AG09319 (cell line): ENCODE measurements around the gene ZC3H8.

Experiments used
- DNase-seq: peaks from one replicate; pipeline ENCODE4 v3.0.0-alpha.2; 2010; ENCODE audit warnings: low read depth; ENCODE audit errors: extremely low read depth
- TF ChIP-seq, protein P1 (sequence below): IDR thresholded peaks from 2 replicates; pipeline ENCODE4 v1.5.1; 2011; ENCODE audit warnings: low read depth, mild to moderate bottlenecking, inconsistent platforms, low read length, moderate library complexity

ZC3H8 gene

DNA sequence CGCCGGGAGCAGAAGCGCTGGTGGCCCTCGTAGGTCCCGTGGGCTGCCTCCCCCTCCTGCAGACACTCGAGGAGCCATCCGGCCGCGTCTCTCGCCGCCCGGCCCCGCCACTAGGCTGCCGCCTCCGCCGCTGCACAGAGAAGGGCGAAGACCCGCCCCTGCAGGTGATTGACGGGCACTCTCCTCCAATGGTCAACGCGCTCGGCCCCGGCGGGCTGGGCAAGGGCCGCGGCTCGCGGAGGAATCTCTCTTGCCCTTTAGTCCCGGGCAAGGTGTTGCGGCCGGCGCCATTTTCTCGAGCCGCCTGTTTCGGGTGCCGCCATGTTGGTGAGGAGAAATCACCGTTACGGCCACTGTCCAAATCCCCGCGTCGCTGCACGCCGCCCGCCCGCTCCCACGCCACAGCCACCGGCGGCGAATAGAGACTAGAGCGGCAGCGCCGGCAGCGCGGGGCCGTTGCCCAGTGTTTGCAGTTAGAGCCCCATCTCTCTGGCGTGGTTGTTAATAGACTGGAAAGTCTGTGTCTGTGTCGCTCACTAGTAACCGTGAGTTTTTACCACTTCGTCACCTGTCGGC, 20.6 kb upstream of the ZC3H8 start, which contains the start of gene ZC3H6:
Gene ZC3H6 (plus strand): TSS at position 287 of the 576 bp plus-strand sequence. CDS start 398 bp downstream, outside the sequence.
- TF ChIP-seq, protein P1, sequence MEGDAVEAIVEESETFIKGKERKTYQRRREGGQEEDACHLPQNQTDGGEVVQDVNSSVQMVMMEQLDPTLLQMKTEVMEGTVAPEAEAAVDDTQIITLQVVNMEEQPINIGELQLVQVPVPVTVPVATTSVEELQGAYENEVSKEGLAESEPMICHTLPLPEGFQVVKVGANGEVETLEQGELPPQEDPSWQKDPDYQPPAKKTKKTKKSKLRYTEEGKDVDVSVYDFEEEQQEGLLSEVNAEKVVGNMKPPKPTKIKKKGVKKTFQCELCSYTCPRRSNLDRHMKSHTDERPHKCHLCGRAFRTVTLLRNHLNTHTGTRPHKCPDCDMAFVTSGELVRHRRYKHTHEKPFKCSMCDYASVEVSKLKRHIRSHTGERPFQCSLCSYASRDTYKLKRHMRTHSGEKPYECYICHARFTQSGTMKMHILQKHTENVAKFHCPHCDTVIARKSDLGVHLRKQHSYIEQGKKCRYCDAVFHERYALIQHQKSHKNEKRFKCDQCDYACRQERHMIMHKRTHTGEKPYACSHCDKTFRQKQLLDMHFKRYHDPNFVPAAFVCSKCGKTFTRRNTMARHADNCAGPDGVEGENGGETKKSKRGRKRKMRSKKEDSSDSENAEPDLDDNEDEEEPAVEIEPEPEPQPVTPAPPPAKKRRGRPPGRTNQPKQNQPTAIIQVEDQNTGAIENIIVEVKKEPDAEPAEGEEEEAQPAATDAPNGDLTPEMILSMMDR: no peak; the same call in 1 of the 2 replicates

DNA sequence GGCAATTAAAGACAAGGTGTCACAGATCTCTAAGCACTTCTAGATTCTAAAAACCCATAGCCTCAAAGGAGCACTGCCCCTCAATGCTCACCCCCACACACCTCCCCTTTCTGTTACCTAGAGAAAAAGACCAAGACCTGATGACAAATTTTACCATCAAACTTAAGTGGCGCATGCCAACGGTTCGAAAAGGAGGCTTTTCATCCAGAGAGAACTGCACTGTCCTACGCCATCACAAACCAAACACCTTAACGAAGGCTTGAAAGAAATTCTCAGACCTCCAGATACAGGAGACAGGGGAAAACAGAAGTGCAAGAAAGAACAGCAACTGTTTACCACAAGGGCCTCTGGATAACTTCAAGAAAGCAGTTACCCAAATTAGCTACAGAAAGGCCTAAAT, 18.5 kb upstream of the ZC3H8 start:
- no peak for DNase-seq

More for the DNA sequence above, 20.6 kb upstream of the ZC3H8 start, which contains the start of gene ZC3H6:
- peak; percentile 98 for DNase-seq

DNA sequence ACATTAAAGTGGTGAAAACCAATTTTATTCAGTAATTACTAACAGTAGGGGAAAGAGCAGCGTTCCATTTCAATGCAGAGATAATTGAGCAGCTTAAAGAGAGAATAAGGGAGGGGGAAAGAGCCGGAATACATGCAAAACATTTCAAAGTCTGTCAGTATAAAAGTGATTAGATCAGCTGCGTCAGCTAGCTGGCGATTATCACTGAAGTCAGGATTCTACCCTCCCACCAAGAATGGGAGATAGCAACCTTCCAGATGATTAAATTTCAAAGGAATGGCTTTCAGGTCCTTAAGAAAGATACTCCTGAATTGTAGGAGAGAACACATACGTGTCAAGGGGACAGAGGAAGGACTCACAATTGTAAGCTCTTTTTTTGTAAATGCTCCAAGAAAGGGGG, 17.8 kb upstream of the ZC3H8 start:
- TF ChIP-seq, protein P1: no peak
- DNase-seq: no peak

More for the DNA sequence above, 18.5 kb upstream of the ZC3H8 start:
- TF ChIP-seq, protein P1: no peak

DNA sequence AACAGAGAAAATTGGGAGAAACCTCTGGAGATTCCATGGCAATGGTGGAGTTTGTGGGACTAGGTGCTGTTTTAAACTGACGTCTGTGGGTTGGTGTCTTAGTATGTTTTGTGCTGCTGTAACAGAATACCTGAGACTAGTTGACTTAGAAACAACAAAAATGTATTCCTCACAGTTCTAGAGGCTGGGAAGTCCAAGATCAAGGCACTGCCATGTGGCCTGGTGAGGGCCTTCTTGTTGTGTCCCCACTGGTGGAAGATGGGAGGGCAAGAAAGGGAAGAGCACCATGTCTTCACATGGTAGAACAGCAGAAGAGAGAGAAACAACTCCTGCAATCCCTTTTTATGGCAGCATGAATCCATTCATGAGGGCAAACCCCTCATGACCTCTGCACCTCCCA, 13.7 kb upstream of the ZC3H8 start:
- TF ChIP-seq, protein P1: no peak
- DNase-seq: no peak

DNA sequence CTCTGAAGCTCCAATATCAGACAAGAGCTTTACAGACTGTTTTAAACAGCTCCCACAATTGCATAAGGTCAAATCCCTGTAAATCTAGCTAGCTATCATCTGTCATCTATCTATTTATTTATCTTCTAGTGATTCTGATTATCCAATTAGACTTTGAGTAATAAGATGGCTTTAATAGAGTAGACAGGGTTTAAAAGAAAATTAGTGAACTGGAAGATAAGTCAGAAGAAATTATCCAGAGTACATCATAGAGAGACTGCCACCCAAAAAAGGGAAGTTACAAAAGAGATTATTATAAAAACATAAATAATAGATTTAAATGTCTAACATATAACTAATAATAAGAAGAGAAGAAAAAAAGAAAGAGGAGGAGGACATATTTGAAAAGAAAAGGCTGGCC, 8.0 kb upstream of the ZC3H8 start:
- TF ChIP-seq, protein P1: no peak
- DNase-seq: no peak

DNA sequence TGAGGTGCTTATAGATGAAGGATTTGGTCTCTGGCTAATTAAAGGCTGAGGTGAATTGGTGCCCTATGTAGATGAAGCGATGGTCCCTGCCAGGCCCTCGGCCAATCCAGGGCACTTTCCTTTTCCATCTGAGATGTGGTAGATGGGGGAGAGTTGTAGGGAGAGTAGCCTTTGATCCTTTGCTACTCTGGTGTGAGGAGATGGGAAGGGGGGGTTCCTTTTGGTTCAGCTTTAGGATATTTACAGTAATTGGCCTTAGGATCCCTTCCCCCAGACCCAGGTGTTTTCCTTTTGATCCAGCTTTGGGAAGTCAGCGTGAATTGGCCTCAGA, 5.4 kb upstream of the ZC3H8 start:
- TF ChIP-seq, protein P1: no peak
- DNase-seq: no peak

DNA sequence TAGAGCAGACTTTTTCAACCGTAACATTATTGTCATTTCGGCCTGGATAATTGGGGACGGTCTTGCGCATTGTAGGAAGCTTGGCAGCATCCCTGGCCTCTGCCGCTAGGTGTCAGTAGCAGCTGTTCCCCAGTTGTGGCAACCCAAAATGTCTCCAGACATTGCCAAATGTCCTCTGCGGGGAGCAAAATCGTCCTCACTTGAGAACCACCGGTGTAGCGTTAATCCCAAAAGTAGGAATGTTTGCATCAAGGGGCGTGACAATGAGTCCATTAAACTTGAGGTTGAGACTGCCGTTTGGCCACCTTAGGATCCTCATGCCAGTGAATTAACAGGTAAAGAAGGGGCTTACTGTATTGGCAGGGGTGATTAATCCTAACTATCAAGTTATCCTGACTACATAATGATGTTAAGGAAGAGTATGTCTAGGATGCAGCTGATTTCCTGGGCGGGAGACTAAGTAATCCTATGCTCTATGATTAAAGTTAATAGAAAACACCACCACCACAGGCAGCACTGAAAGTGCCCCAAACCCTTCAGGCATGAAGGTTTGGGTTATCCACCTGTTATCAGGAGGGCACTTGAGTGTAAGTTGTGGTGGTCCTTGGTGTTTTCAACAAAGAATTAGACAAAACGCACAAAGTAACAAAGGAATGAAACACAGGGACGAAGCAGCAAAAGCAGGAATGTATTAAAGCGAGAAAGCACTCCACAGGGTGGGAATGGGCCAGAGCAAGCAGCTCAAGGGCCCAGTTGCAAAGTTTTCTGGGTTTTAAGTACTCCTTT, 4.9 kb upstream of the ZC3H8 start:
- TF ChIP-seq, protein P1: no peak; the same call in none of the 2 replicates
- DNase-seq: peak; percentile 48
